GM23338 (cell line): ENCODE results near the gene ZNF318. TPM values are rescaled to one million over a fixed set of nuclear protein-coding genes. Genes with fewer than 3 reads are reported as not detected.

ENCODE experiments used
- ATAC-seq: fragments of 200-7000 bp; cut with Tn5 transposase; 3 replicates; pipeline ENCODE4 v1.9.1; 2020
- DNase-seq: peaks from one replicate; pipeline ENCODE4 v3.0.0-alpha.2; 2015; ENCODE audit warnings: low spot score
- H2AFZ ChIP-seq: fragments of 200-600 bp; sonication (generic); 2 replicates; pipeline ENCODE4 v1.8.0; 2016; ENCODE audit warnings: antibody characterized with exemption, mild to moderate bottlenecking, moderate library complexity
- H3F3A ChIP-seq: fragments of 200-600 bp; sonication (generic); replicated peaks from 2 replicates; pipeline ENCODE4 v1.8.0; 2017; ENCODE audit warnings: antibody characterized with exemption, mixed run types, low read depth
- H3K27ac ChIP-seq: fragments of 200-600 bp; sonication (generic); 2 replicates; pipeline ENCODE4 v1.6.1; 2016; ENCODE audit warnings: low read depth
- H3K27me3 ChIP-seq: fragments of 200-600 bp; sonication (generic); 2 replicates; pipeline ENCODE4 v1.8.0; 2016; ENCODE audit warnings: mild to moderate bottlenecking, mixed run types, moderate library complexity; ENCODE audit not compliant: insufficient read depth
- H3K36me3 ChIP-seq: fragments of 200-600 bp; sonication (generic); 2 replicates; pipeline ENCODE4 v1.8.0; 2016; ENCODE audit warnings: mild to moderate bottlenecking; ENCODE audit not compliant: insufficient read depth
- H3K4me1 ChIP-seq: fragments of 200-600 bp; sonication (generic); 2 replicates; pipeline ENCODE4 v1.8.0; 2016; ENCODE audit warnings: mild to moderate bottlenecking, moderate library complexity; ENCODE audit not compliant: insufficient read depth
- H3K4me2 ChIP-seq: fragments of 200-600 bp; sonication (generic); 2 replicates; pipeline ENCODE4 v1.7.1; 2017; ENCODE audit warnings: mixed run types
- H3K4me3 ChIP-seq: fragments of 200-600 bp; sonication (generic); 2 replicates; pipeline ENCODE4 v1.6.1; 2016; ENCODE audit warnings: mixed run types
- H3K79me2 ChIP-seq: fragments of 200-600 bp; sonication (generic); replicated peaks from 2 replicates; pipeline ENCODE4 v1.8.0; 2017; ENCODE audit warnings: mild to moderate bottlenecking; ENCODE audit not compliant: insufficient read depth
- H3K9me2 ChIP-seq: fragments of 200-600 bp; sonication (generic); 2 replicates; pipeline ENCODE4 v1.8.0; 2017; ENCODE audit not compliant: insufficient read depth
- H4K20me1 ChIP-seq: fragments of 200-600 bp; sonication (generic); replicated peaks from 2 replicates; pipeline ENCODE4 v1.8.0; 2017; ENCODE audit warnings: mild to moderate bottlenecking; ENCODE audit not compliant: insufficient read depth
- H3K27ac Mint-ChIP-seq: 2 replicates; pipeline ENCODE4 v1.8.0; 2020; ENCODE audit warnings: inconsistent platforms, mild to moderate bottlenecking, moderate library complexity, mixed read lengths
- H3K27me3 Mint-ChIP-seq: 3 replicates; pipeline ENCODE4 v1.8.0; 2022; ENCODE audit warnings: low read depth, mild to moderate bottlenecking, moderate library complexity, mixed read lengths, inconsistent platforms; ENCODE audit not compliant: insufficient read depth, poor library complexity
- H3K36me3 Mint-ChIP-seq: 3 replicates; pipeline ENCODE4 v1.8.0; 2021; ENCODE audit warnings: low read depth, mild to moderate bottlenecking, inconsistent platforms, moderate library complexity, mixed read lengths
- H3K4me1 Mint-ChIP-seq: 3 replicates; pipeline ENCODE4 v1.8.0; 2020; ENCODE audit warnings: mild to moderate bottlenecking, inconsistent platforms, mixed read lengths
- H3K4me3 Mint-ChIP-seq: 3 replicates; pipeline ENCODE4 v1.8.0; 2021; ENCODE audit warnings: moderate library complexity, mild to moderate bottlenecking, inconsistent platforms, mixed read lengths
- H3K9me3 Mint-ChIP-seq: 3 replicates; pipeline ENCODE4 v1.8.0; 2020; ENCODE audit warnings: moderate library complexity, mild to moderate bottlenecking, inconsistent platforms, mixed read lengths
- CREB1 ChIP-seq: fragments of 250-450 bp; sonication (Bioruptor Pico); IDR thresholded peaks from 2 replicates; pipeline ENCODE4 v1.5.0; 2020; ENCODE audit warnings: low read depth, mild to moderate bottlenecking, moderate library complexity
- CTCF ChIP-seq, 2 experiments: fragments of 200-600 bp in 1 of 2; sonication (generic) in 1 of 2; conservative IDR thresholded peaks; 2 replicates each; pipeline versions ENCODE4 v1.5.1 to v1.6.1; 2016 to 2017; ENCODE audit warnings: antibody characterized with exemption in 2 of 2, low read depth in 2 of 2, mild to moderate bottlenecking in 2 of 2, moderate library complexity in 1 of 2
- EZH2 ChIP-seq: fragments of 200-600 bp; sonication (generic); IDR thresholded peaks from one replicate; pipeline ENCODE4 v1.8.0; 2017; ENCODE audit warnings: antibody characterized with exemption, mild to moderate bottlenecking, low read depth; ENCODE audit not compliant: unreplicated experiment
- JUNB ChIP-seq: IDR thresholded peaks from one replicate; pipeline ENCODE4 v1.6.1; 2016; ENCODE audit warnings: antibody characterized with exemption; ENCODE audit not compliant: unreplicated experiment
- NANOG ChIP-seq: IDR thresholded peaks from 2 replicates; pipeline ENCODE4 v1.6.1; 2016; ENCODE audit warnings: antibody characterized with exemption, borderline replicate concordance
- POLR2AphosphoS5 ChIP-seq: IDR thresholded peaks from 2 replicates; pipeline ENCODE4 v1.6.1; 2016; ENCODE audit warnings: antibody characterized with exemption, low read depth
- STAT1 ChIP-seq: IDR thresholded peaks from one replicate; pipeline ENCODE4 v1.6.1; 2016; ENCODE audit warnings: antibody characterized with exemption; ENCODE audit not compliant: unreplicated experiment
- ZNF114 ChIP-seq: fragments of 250-450 bp; sonication (Bioruptor Pico); IDR thresholded peaks from 2 replicates; pipeline ENCODE4 v1.5.0; 2020; ENCODE audit warnings: mild to moderate bottlenecking, moderate library complexity
- ZNF331 ChIP-seq: fragments of 250-450 bp; sonication (Bioruptor Pico); IDR thresholded peaks from 2 replicates; pipeline ENCODE4 v1.5.0; 2020; ENCODE audit warnings: low read depth, mild to moderate bottlenecking, moderate library complexity
- ZNF462 ChIP-seq: fragments of 250-450 bp; sonication (Bioruptor Pico); IDR thresholded peaks from 2 replicates; pipeline ENCODE4 v1.5.0; 2020; ENCODE audit warnings: mild to moderate bottlenecking, moderate library complexity
- polyA plus RNA-seq: library from polyadenylated mRNA; unstranded; fragments of >200 nt; fragmentation: Nextera tagmentation; extraction: Ambion mirVana; gene quantifications from 2 replicates; pipeline ENCODE4 v1.2.1, GENCODE V29; 2016
- total RNA-seq: library from RNA; depleted of rRNA; stranded (reverse); fragments of >200 nt; shearing (Covaris generic); gene quantifications from 2 replicates; pipeline ENCODE4 v1.2.3, GENCODE V29; 2014

ZNF318 gene
- total and polyA plus RNA-seq, 2 experiments from 2014 or later, result 8.7 to 19.5 TPM

GRCh38 chr6:43304361-43304760 lies 65.1 kb downstream of the ZNF318 start:
- Mint-ChIP-seq H3K4me3 (no peak overlapping the region), H3K27me3 (peaks cover 7% of the 10 kb centered on the region), H3K4me1 (peaks cover 23% of the 10 kb centered on the region), H3K36me3 (peaks cover 11% of the 10 kb centered on the region; the same call in 1 of the 3 replicates), H3K9me3 (no peaks in the 10 kb centered on the region), H3K27ac (no peak overlapping the region)
- H3K27me3 ChIP-seq, result no peaks in the 10 kb centered on the region
- TF ChIP-seq EZH2 (no peak), ZNF331 (CRISPR knock-in tag) (no peak), JUNB (no peak), ZNF114 (CRISPR knock-in tag) (no peak), POLR2AphosphoS5 (no peak), CTCF (conservative IDR thresholded peaks at IDR 0.05; ENCODE audit: low read depth in 2 of 2) (no peak), STAT1 (no peak)
- H3K27ac ChIP-seq, result no peak overlapping the region
- no peaks in the 10 kb centered on the region for H3K9me2 ChIP-seq
- ATAC-seq (no peak), DNase-seq (no peak)
- H3K4me1 ChIP-seq, result peaks cover 19% of the 10 kb centered on the region; the same call in 1 of the 2 replicates
- H3K4me2 ChIP-seq, result no peak overlapping the region
- no peaks in the 10 kb centered on the region for H3F3A ChIP-seq
- no peak overlapping the region for H2AFZ ChIP-seq
- H4K20me1 ChIP-seq, result no peaks in the 10 kb centered on the region
- H3K79me2 ChIP-seq, result no peaks in the 10 kb centered on the region
- no peak overlapping the region for H3K4me3 ChIP-seq
- no peaks in the 10 kb centered on the region for H3K36me3 ChIP-seq

- Histone ChIP-seq H3K4me1 (peaks cover 16% of the 10 kb centered on the region; the same call in 1 of the 2 replicates), H3K79me2 (no peaks in the 10 kb centered on the region), H3K36me3 (no peaks in the 10 kb centered on the region), H3K9me2 (no peaks in the 10 kb centered on the region), H3K4me2 (no peak overlapping the region), H2AFZ (no peak overlapping the region), H4K20me1 (no peaks in the 10 kb centered on the region), H3K27ac (no peak overlapping the region), H3K27me3 (no peaks in the 10 kb centered on the region), H3K4me3 (no peak overlapping the region), H3F3A (no peaks in the 10 kb centered on the region)
- H3K27me3 Mint-ChIP-seq, result peaks cover 6% of the 10 kb centered on the region
- H3K36me3 Mint-ChIP-seq, result peaks cover 11% of the 10 kb centered on the region; the same call in 1 of the 3 replicates
- no peak for DNase-seq
- H3K9me3 Mint-ChIP-seq, result no peaks in the 10 kb centered on the region
- H3K4me1 Mint-ChIP-seq, result peaks cover 21% of the 10 kb centered on the region
- H3K4me3 Mint-ChIP-seq, result no peak overlapping the region
- ATAC-seq, result no peak
- H3K27ac Mint-ChIP-seq, result no peak overlapping the region
- no peak for TF ChIP-seq JUNB
- TF ChIP-seq POLR2AphosphoS5, result no peak
- TF ChIP-seq ZNF331 (CRISPR knock-in tag), result no peak
- TF ChIP-seq NANOG, result no peak
- TF ChIP-seq CTCF (conservative IDR thresholded peaks at IDR 0.05; ENCODE audit: low read depth in 2 of 2), result no peak
- TF ChIP-seq ZNF114 (CRISPR knock-in tag), result no peak
- TF ChIP-seq EZH2, result no peak
- no peak for TF ChIP-seq STAT1
- no peak for TF ChIP-seq CREB1
- TF ChIP-seq ZNF462, result no peak
Measured at GRCh38 chr6:43303751-43304331, 65.6 kb downstream of the ZNF318 start.
